Activated CD8-positive, alpha-beta T cell treated with anti-CD3 and anti-CD28 coated beads, Interleukin-2, amount 10 ng/mL, durations not matched to agents 7 days and 5 days (primary cell): ENCODE data around the gene IQGAP1. TPM values are rescaled to one million over a fixed set of nuclear protein-coding genes. Genes with fewer than 3 reads are reported as not detected.

Experiments
- ATAC-seq: fragments of 150-1000 bp; cut with Tn5 transposase; one replicate; pipeline ENCODE4 v1.10.0; 2021; ENCODE audit warnings: moderate library complexity
- CTCF ChIA-PET: fragments of 350-600 bp; sonication (Branson Sonifier 250); formaldehyde crosslinking; loops from one replicate; lab custom pipeline; 2021; ENCODE audit warnings: antibody characterized with exemption; lab: Charles Lee
- POLR2A ChIA-PET: fragments of 350-600 bp; sonication (Branson Sonifier 250); formaldehyde crosslinking; loops from one replicate; lab custom pipeline; 2021; ENCODE audit warnings: antibody characterized with exemption; lab: Charles Lee
- DNase-seq: peaks from one replicate; pipeline ENCODE4 v3.0.0-alpha.2; 2020
- H3K27ac Mint-ChIP-seq: one replicate; pipeline ENCODE4 v1.8.0; 2021; ENCODE audit warnings: mild to moderate bottlenecking, mixed read lengths
- H3K27me3 Mint-ChIP-seq: one replicate; pipeline ENCODE4 v1.8.0; 2021; ENCODE audit warnings: low read depth, mixed read lengths
- H3K36me3 Mint-ChIP-seq: one replicate; pipeline ENCODE4 v1.8.0; 2021; ENCODE audit warnings: low read depth, mixed read lengths
- H3K4me1 Mint-ChIP-seq: one replicate; pipeline ENCODE4 v1.8.0; 2021; ENCODE audit warnings: low read depth, mixed read lengths
- H3K4me3 Mint-ChIP-seq: one replicate; pipeline ENCODE4 v1.8.0; 2021; ENCODE audit warnings: mild to moderate bottlenecking, mixed read lengths
- H3K9me3 Mint-ChIP-seq: one replicate; pipeline ENCODE4 v1.8.0; 2022; ENCODE audit warnings: mixed read lengths; ENCODE audit not compliant: insufficient read depth
- total RNA-seq, 2 experiments: library from RNA; stranded (reverse); gene quantifications; one replicate each; pipeline ENCODE4 v1.2.3, GENCODE V29; 2021

The IQGAP1 gene
- total RNA-seq, 2 experiments from 2014 or later = 249 to 257 TPM

DNA sequence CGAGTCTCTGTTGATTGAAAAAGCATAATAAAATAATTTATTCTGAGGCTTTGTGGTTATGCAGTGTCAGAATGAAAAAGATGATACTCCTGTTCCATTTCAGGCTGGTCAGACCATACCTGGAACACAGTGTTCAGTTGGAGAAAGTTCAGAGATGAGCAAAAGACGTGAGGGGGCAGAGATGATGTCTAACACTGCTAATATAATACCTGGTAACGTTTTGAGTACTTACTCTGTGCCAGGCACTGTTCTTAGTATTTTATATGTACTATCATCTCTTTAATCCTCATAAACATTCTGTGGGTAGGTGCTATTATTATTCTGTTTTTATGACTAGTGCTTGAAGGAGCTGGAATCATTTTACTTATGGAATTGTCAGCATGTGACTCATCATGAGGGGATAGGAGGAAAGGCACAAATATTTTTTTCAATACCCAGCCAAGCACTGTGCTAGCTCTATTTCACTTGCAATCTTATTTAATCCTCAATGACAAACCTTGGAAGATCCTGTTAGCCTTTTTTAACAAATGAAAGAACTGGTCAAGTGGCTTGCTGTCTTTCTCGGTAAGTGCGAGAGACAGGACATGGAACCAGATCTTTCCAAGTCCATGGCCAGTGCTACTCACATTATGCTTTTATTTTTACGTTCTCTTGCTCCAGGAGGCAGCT lies 31.8 kb downstream of the IQGAP1 start:
- H3K4me3 Mint-ChIP-seq = no peak overlapping the region
- peaks cover 5% of the 10 kb centered on the region for H3K9me3 Mint-ChIP-seq
- ChIA-PET CTCF (interaction anchor here (0.7 to 3.8 kb wide), 5 partner anchors 12 to 515 kb away, joined by 3 to 15 read pairs (median 3); partner anchors contain the start of gene UNC45A), POLR2A (interaction anchor here (0.6 to 2.1 kb wide), 4 partner anchors 12 to 31 kb away, joined by 3 to 9 read pairs (median 4); partner anchors contain the start of gene IQGAP1)
- peak overlapping the region; percentile 39 for H3K27ac Mint-ChIP-seq
- peaks cover 55% of the 10 kb centered on the region for H3K4me1 Mint-ChIP-seq
- peak; percentile 85 for ATAC-seq
- H3K27me3 Mint-ChIP-seq = no peaks in the 10 kb centered on the region
- H3K36me3 Mint-ChIP-seq = peaks cover 30% of the 10 kb centered on the region
- DNase-seq = no peak

GRCh38 chr15:90420451-90420850 lies 32.4 kb downstream of the IQGAP1 start:
- ChIA-PET CTCF (interaction anchor here (0.9 to 3.8 kb wide), 3 partner anchors 58 to 514 kb away, joined by 3 to 15 read pairs (median 3); partner anchors contain the start of gene UNC45A), POLR2A (interaction anchor here (0.6 to 2.1 kb wide), 4 partner anchors 13 to 32 kb away, joined by 3 to 9 read pairs (median 4); partner anchors contain the start of gene IQGAP1)
- ATAC-seq (no peak), DNase-seq (no peak)
- no peak overlapping the region for H3K4me3 Mint-ChIP-seq
- peaks cover 55% of the 10 kb centered on the region for H3K4me1 Mint-ChIP-seq
- peaks cover 5% of the 10 kb centered on the region for H3K9me3 Mint-ChIP-seq
- peak overlapping the region; percentile 5 for H3K27ac Mint-ChIP-seq
- no peaks in the 10 kb centered on the region for H3K27me3 Mint-ChIP-seq
- H3K36me3 Mint-ChIP-seq = peaks cover 30% of the 10 kb centered on the region

DNA sequence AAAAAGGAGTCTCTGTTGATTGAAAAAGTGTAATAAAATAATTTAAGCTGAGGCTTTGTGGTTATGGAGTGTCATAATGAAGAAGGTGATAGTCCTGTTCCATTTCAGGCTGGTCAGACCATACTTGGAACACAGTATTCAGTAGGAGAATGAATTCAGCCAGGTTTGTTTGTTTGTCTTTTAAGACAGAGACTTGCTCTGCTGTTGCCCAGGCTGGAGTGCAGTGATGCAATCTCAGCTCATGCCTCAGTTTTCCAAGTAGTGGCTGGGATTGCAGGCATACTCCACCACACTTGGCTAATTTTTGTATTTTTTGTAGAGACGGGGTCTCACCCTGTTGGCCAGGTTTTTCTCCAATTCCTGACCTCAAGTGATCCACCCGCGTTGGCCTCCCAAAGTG lies 33.5 kb downstream of the IQGAP1 start:
- H3K27me3 Mint-ChIP-seq = no peaks in the 10 kb centered on the region
- POLR2A ChIA-PET = interaction anchor here (0.9 kb wide), 1 partner anchor 9 kb away, joined by 4 read pairs; no protein-coding TSS in a partner anchor
- CTCF ChIA-PET = interaction anchor here (1.3 to 4.4 kb wide), 4 partner anchors 59 to 101 kb away, joined by 3 to 22 read pairs (median 4); no protein-coding TSS in a partner anchor
- peaks cover 53% of the 10 kb centered on the region for H3K4me1 Mint-ChIP-seq
- no peak overlapping the region for H3K4me3 Mint-ChIP-seq
- H3K27ac Mint-ChIP-seq = no peak overlapping the region
- peaks cover 32% of the 10 kb centered on the region for H3K36me3 Mint-ChIP-seq
- DNase-seq (no peak), ATAC-seq (no peak)
- H3K9me3 Mint-ChIP-seq = peaks cover 5% of the 10 kb centered on the region

DNA sequence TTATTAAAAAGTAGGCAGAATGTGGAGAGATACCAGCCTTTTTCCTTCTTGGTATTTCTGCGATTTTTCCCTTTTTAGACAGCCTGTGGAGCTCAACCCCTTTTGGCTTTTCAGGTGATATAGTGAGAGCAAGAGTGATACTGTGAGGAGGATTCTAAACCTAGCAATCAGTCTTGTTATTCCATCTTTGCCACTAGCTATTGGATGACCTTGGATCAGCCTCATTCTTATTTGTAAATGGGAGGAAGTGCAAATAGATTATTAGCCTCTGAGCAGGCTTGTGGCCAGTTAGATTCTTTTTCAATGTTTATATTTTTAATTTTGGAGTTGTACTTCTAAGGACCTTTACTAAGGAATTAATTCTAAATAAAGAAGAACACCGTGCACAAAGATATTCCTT lies 34.0 kb downstream of the IQGAP1 start:
- Mint-ChIP-seq H3K4me1 (peaks cover 50% of the 10 kb centered on the region), H3K4me3 (no peak overlapping the region), H3K27me3 (no peaks in the 10 kb centered on the region), H3K27ac (no peak overlapping the region), H3K36me3 (peaks cover 30% of the 10 kb centered on the region), H3K9me3 (peaks cover 5% of the 10 kb centered on the region)
- ChIA-PET POLR2A (no interaction called here), CTCF (interaction anchor here (1.1 to 4.4 kb wide), 5 partner anchors 54 to 102 kb away, joined by 3 to 22 read pairs (median 4); no protein-coding TSS in a partner anchor)
- DNase-seq (no peak), ATAC-seq (no peak)

DNA sequence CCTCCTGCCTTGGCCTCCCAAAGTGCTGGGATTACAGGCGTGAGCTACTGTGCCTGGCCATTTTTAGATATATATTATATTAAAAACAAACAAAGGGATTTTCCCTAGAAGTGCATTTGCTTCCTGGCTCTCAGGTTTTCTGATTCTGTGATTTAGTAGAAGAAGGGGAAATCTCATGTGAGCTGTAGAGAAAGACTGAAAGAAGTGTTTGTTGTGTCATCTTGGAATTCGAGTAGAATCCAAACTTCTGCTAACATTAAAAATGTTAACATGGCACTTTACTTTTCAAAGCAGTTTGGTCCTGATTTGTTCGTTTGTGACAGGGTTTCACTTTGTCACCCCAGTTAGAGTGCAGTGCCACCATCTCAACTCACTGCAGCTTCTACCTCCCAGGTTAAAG lies 34.9 kb downstream of the IQGAP1 start:
- no peak overlapping the region for H3K27ac Mint-ChIP-seq
- ChIA-PET CTCF (interaction anchor here (0.7 to 4.4 kb wide), 7 partner anchors 9 to 129 kb away, joined by 3 to 22 read pairs (median 4); no protein-coding TSS in a partner anchor), POLR2A (interaction anchor here (1.5 kb wide), 1 partner anchor 63 kb away, joined by 4 read pairs; no protein-coding TSS in a partner anchor)
- peaks cover 45% of the 10 kb centered on the region for H3K4me1 Mint-ChIP-seq
- no peaks in the 10 kb centered on the region for H3K9me3 Mint-ChIP-seq
- no peaks in the 10 kb centered on the region for H3K27me3 Mint-ChIP-seq
- no peak overlapping the region for H3K4me3 Mint-ChIP-seq
- ATAC-seq (no peak), DNase-seq (no peak)
- H3K36me3 Mint-ChIP-seq = peaks cover 28% of the 10 kb centered on the region

DNA sequence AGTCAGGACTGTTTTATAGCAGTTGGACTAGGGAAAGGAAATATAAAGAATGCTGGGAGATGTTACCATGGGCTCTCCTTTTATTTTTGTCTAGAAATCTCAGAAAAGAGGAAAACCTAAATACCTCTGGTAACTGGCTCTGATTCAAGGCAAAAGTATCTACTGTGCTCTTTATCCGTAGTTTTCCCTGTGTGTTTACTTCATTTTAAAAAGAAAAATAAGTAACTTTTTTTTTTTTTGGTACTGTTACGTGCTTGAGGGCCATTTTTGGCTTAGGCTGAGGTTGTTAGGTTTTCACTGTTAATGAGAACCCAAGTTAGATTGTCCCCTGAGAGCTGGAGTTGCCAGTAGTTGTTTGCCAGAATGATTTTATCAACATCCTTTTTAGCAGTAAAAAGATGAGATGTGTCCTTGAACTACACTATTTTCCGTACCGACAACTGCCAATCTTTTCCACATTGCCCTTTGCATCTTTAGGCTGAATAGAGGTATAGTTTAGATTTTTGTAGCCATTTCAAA lies 35.8 kb downstream of the IQGAP1 start:
- Mint-ChIP-seq H3K4me1 (peaks cover 37% of the 10 kb centered on the region), H3K4me3 (no peak overlapping the region), H3K27ac (no peak overlapping the region), H3K9me3 (no peaks in the 10 kb centered on the region), H3K36me3 (peaks cover 31% of the 10 kb centered on the region), H3K27me3 (no peaks in the 10 kb centered on the region)
- DNase-seq (no peak), ATAC-seq (no peak)
- CTCF ChIA-PET = interaction anchor here (1.1 to 4.4 kb wide), 5 partner anchors 10 to 117 kb away, joined by 3 to 22 read pairs (median 4); no protein-coding TSS in a partner anchor
- POLR2A ChIA-PET = interaction anchor here (1.5 kb wide), 1 partner anchor 64 kb away, joined by 4 read pairs; no protein-coding TSS in a partner anchor

GRCh38 chr15:90425726-90426346 lies 37.8 kb downstream of the IQGAP1 start:
- H3K27ac Mint-ChIP-seq = no peak overlapping the region

DNA sequence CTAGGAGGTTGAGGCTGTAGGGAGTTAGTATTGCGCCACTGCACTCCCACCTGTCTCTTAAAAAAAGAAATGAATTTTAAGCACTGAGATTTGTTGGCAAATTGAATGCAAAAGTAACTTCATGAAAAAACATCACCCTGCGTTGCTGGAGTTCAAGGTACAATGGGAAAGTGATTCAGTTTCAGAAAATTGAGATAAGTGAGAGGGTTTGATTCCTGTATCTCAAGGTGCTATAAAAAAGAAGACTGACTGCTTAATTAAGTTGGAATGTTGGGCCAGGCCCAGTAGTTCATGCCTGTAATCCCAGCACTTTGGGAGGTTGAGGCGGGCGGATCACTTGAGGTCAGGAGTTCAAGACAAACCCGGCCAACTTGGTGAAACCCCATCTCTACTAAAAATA lies 39.1 kb downstream of the IQGAP1 start:
- Mint-ChIP-seq H3K4me3 (no peak overlapping the region), H3K4me1 (peaks cover 15% of the 10 kb centered on the region), H3K27ac (no peak overlapping the region), H3K27me3 (no peaks in the 10 kb centered on the region), H3K9me3 (no peaks in the 10 kb centered on the region), H3K36me3 (peaks cover 49% of the 10 kb centered on the region)
- ATAC-seq = no peak
- DNase-seq = no peak
- CTCF ChIA-PET = no interaction called here
- POLR2A ChIA-PET = no interaction called here

More at GRCh38 chr15:90425726-90426346, 37.8 kb downstream of the IQGAP1 start:
- no peak for ATAC-seq
- no peak for DNase-seq
- no peak overlapping the region for H3K4me3 Mint-ChIP-seq
- H3K27me3 Mint-ChIP-seq = no peaks in the 10 kb centered on the region
- ChIA-PET CTCF (interaction anchor here (0.8 to 1.3 kb wide), 2 partner anchors 56 to 105 kb away, joined by 3 to 4 read pairs; no protein-coding TSS in a partner anchor), POLR2A (interaction anchor here (1.3 kb wide), 1 partner anchor 37 kb away, joined by 5 read pairs; the partner anchor contains the start of gene IQGAP1)
- H3K9me3 Mint-ChIP-seq = no peaks in the 10 kb centered on the region
- peaks cover 41% of the 10 kb centered on the region for H3K36me3 Mint-ChIP-seq
- peaks cover 19% of the 10 kb centered on the region for H3K4me1 Mint-ChIP-seq

GRCh38 chr15:90432253-90432652 lies 44.2 kb downstream of the IQGAP1 start:
- Mint-ChIP-seq H3K9me3 (no peaks in the 10 kb centered on the region), H3K36me3 (peaks cover 74% of the 10 kb centered on the region), H3K27me3 (no peaks in the 10 kb centered on the region), H3K27ac (no peak overlapping the region), H3K4me1 (peaks cover 13% of the 10 kb centered on the region), H3K4me3 (no peak overlapping the region)
- ATAC-seq (no peak), DNase-seq (no peak)
- POLR2A ChIA-PET = no interaction called here
- CTCF ChIA-PET = interaction anchor here (1.3 to 1.9 kb wide), 2 partner anchors 70 to 112 kb away, joined by 4 to 9 read pairs; no protein-coding TSS in a partner anchor

- ChIA-PET CTCF (interaction anchor here (0.9 to 2.2 kb wide), 5 partner anchors 12 to 116 kb away, joined by 3 to 10 read pairs (median 4); no protein-coding TSS in a partner anchor), POLR2A (no interaction called here)
- DNase-seq (no peak), ATAC-seq (no peak)
- no peak overlapping the region for H3K27ac Mint-ChIP-seq
- no peaks in the 10 kb centered on the region for H3K27me3 Mint-ChIP-seq
- H3K4me1 Mint-ChIP-seq = peaks cover 13% of the 10 kb centered on the region
- H3K4me3 Mint-ChIP-seq = no peak overlapping the region
- H3K36me3 Mint-ChIP-seq = peaks cover 64% of the 10 kb centered on the region
- H3K9me3 Mint-ChIP-seq = no peaks in the 10 kb centered on the region
Measured at GRCh38 chr15:90435652-90436337, 47.8 kb downstream of the IQGAP1 start.

DNA sequence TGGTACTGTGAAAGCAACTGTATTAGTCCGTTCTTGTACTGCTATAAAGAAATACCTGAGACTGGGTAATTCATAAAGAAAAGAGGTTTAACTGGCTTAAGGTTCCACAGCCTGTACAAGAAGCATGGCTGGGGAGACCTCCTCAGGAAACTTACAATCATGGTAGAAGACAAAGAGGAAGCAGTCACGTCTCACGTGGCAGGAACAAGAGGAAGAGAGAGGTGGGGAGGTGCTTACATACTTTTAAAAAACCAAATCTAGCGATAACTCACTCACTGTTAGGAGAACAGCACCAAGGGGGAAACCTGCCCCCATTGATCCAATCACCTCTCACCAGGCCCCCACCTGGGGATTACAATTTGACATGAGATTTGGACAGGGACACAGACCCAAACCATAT lies 48.9 kb downstream of the IQGAP1 start:
- no peaks in the 10 kb centered on the region for H3K27me3 Mint-ChIP-seq
- peaks cover 13% of the 10 kb centered on the region for H3K4me1 Mint-ChIP-seq
- H3K36me3 Mint-ChIP-seq = peaks cover 67% of the 10 kb centered on the region
- H3K27ac Mint-ChIP-seq = no peak overlapping the region
- ATAC-seq (peak; percentile 30), DNase-seq (no peak)
- H3K4me3 Mint-ChIP-seq = no peak overlapping the region
- ChIA-PET CTCF (interaction anchor here (1.0 to 2.2 kb wide), 4 partner anchors 11 to 117 kb away, joined by 4 to 10 read pairs (median 6); no protein-coding TSS in a partner anchor), POLR2A (no interaction called here)
- H3K9me3 Mint-ChIP-seq = no peaks in the 10 kb centered on the region
